Measurements from ENCODE around the gene PNKP. TPM values are rescaled to one million over a fixed set of nuclear protein-coding genes. Genes with fewer than 3 reads are reported as not detected.

The PNKP gene
- 10 to 100 TPM; 39.7 to 48.7 (median 47.2) TPM for total RNA-seq (2021; fragmentation: NEBNext Ultra II Directional; extraction: Animal tissue kit (Norgen Biotek cat#: 25700))
- long read RNA-seq, transcript PNKP-207 (16 exons, 1,665 nt), result minor isoform, 5 of 29 reads
- long read RNA-seq, transcript PNKP-201 (17 exons, 2,041 nt), result major isoform, 15 of 29 reads
- long read RNA-seq, partial matches to known transcripts, result 2 of 29 reads
- long read RNA-seq, other reads (novel, unspliced or antisense), result 5 of 29 reads

DNA sequence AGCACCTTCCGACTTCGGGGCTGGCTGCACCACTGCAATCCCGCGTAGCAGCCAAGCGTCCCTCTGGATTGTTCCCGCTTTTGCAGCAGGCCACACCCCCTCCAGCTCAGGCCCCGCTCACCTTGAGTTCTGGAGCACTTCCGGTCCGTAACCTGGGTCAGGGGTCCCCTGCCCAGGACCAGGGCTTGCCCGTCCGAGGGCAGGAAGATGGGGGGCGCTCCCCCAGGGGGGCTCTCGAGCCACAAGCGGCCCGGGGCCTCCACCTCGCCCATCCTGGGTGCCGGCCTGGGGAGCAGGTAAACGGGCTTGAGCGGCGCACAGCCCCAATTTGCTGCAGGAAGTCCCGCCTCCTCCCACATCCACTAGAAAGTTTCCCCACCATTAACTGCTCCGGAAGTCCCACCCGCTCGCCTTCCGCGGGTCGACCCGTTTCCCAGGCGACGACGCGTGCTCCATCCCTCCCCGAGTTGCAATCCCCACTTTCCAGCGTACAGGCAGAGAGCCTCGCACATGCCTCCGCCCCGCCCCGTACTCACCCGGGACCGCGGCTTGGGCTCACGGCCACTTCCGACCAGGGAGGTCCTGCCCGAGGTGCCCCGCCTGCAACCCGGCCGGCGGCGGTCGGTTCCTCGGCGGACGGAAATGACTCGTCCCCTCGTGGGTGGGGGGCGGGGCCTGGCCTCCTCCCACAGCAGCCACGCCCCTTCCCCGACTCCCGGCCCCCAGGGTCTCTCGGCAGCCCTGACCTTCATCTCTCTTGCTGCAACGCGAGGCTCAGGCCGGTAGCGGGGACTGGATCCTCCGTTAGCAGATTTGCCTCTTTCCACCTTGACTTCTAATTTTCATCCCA, at the start of gene PNKP:
TSS of gene PNKP (minus strand) at position 644 of the 850 bp plus-strand sequence. CDS start at position 272, 372 bp downstream.
- peaks cover 43% of the 10 kb centered on the region for H3K4me1 Mint-ChIP-seq (ENCODE audit: low read depth)
- H3K27ac Mint-ChIP-seq, result no peak within 1 kb of the TSS; the same call in 1 of the 2 replicates
- H3K9me3 Mint-ChIP-seq, result peaks cover 5% of the 10 kb centered on the region; the same call in 1 of the 2 replicates
- TF ChIP-seq, protein P1, sequence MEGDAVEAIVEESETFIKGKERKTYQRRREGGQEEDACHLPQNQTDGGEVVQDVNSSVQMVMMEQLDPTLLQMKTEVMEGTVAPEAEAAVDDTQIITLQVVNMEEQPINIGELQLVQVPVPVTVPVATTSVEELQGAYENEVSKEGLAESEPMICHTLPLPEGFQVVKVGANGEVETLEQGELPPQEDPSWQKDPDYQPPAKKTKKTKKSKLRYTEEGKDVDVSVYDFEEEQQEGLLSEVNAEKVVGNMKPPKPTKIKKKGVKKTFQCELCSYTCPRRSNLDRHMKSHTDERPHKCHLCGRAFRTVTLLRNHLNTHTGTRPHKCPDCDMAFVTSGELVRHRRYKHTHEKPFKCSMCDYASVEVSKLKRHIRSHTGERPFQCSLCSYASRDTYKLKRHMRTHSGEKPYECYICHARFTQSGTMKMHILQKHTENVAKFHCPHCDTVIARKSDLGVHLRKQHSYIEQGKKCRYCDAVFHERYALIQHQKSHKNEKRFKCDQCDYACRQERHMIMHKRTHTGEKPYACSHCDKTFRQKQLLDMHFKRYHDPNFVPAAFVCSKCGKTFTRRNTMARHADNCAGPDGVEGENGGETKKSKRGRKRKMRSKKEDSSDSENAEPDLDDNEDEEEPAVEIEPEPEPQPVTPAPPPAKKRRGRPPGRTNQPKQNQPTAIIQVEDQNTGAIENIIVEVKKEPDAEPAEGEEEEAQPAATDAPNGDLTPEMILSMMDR (IDR thresholded peaks at IDR 0.05), result 0 out of 2 replicates have a peak, but pooled peaks have one; percentile 1
- DNase-seq, result peak; percentile 88
- H3K4me3 Mint-ChIP-seq, result peak within 1 kb of the TSS; percentile 97
- peaks cover 38% of the 10 kb centered on the region for H3K36me3 Mint-ChIP-seq (ENCODE audit: low read depth)
- peaks cover 13% of the 10 kb centered on the region for H3K27me3 Mint-ChIP-seq (ENCODE audit: insufficient read depth)

DNA sequence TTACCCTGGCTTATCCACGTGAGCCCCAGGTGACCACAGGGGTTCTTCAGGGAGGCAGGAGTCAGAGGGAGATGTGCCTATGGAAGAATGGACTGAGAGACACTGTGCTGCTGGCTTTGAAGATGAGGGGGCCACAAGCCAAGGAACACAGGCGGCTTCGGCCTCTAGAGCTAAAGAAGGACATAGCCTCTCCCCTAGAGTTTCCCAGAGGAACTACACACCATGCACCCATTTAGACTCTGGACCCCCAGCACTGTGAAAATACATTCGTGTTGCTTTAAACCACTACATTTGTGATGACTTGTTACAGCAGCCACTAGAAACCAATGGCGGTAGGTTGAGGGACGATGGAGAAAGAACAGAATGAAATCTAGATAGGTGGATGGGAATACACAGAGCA, 47.9 kb upstream of the PNKP start:
- H3K4me3 Mint-ChIP-seq, result no peak overlapping the region
- peaks cover 39% of the 10 kb centered on the region for H3K36me3 Mint-ChIP-seq (ENCODE audit: low read depth)
- peaks cover 2% of the 10 kb centered on the region for H3K27me3 Mint-ChIP-seq (ENCODE audit: insufficient read depth)
- H3K9me3 Mint-ChIP-seq, result no peaks in the 10 kb centered on the region; the same call in 1 of the 2 replicates
- no peak for DNase-seq
- no peak overlapping the region for H3K27ac Mint-ChIP-seq
- TF ChIP-seq, protein P1 (IDR thresholded peaks at IDR 0.05), result peak; percentile 58
- no peaks in the 10 kb centered on the region for H3K4me1 Mint-ChIP-seq (ENCODE audit: low read depth)

DNA sequence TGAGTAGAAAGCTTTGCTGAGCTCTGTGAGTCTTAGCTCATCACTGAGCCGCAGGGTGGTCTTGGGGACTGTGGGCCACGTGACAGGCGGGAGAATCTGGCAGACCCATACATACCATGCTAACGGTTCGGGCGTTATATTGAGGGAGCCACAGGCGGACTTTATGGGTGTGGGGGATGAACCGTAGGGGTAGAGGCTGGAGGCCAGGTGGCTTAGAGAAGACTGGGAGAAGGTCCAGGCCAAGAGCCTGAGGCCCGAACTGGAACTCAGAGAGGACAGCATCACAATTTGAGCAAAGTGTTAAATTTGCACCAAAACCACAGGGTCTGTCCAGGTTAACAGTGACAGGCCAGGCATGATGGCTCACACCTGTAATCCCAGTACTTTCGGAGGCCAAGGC, 46.3 kb upstream of the PNKP start:
- peaks cover 2% of the 10 kb centered on the region for H3K27me3 Mint-ChIP-seq (ENCODE audit: insufficient read depth)
- DNase-seq, result no peak
- peaks cover 51% of the 10 kb centered on the region for H3K36me3 Mint-ChIP-seq (ENCODE audit: low read depth)
- H3K4me1 Mint-ChIP-seq (ENCODE audit: low read depth), result no peaks in the 10 kb centered on the region
- no peaks in the 10 kb centered on the region; the same call in 1 of the 2 replicates for H3K9me3 Mint-ChIP-seq
- H3K27ac Mint-ChIP-seq, result no peak overlapping the region
- no peak overlapping the region for H3K4me3 Mint-ChIP-seq
- TF ChIP-seq, protein P1 (IDR thresholded peaks at IDR 0.05), result no peak

DNA sequence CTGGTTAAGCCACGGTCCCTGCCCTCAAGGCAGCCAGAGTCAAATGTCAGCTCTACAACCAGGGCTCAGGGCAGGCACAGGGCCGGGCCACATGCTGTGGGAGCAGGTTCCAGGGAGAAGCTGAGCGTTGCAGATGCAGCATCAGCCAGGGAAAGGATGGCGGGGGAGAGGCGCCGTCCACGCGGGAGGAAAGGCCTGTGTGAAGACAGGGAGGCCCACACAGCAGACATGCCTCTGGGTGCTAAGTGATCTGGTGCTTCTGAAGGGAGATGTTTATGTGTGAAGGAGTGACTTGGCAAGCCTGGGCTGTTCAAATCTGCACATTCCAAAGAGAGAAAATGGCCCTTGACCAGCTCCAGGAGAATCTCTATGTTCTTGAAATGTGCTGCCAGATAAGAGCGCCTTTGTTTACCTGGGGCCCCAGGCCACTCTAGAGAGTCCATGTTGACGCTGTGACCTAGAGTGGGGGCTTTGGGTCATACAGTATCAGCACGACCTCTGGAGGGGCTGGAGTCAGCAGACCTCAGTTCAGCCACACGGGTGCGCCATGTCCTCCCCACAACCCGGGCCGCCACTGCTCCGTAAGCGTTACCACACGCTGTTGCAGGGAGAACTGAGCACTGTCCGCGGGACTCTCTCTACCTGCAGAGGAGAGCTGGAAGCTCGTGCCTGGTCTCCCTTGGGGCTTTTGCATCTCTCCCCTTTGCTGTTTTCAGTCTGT, 45.7 kb upstream of the PNKP start:
- Mint-ChIP-seq H3K4me3 (no peak overlapping the region), H3K4me1 (ENCODE audit: low read depth) (no peaks in the 10 kb centered on the region), H3K27me3 (ENCODE audit: insufficient read depth) (peaks cover 2% of the 10 kb centered on the region), H3K9me3 (no peaks in the 10 kb centered on the region; the same call in 1 of the 2 replicates), H3K36me3 (ENCODE audit: low read depth) (peaks cover 56% of the 10 kb centered on the region), H3K27ac (no peak overlapping the region)
- TF ChIP-seq, protein P1 (IDR thresholded peaks at IDR 0.05), result no peak
- DNase-seq, result no peak

DNA sequence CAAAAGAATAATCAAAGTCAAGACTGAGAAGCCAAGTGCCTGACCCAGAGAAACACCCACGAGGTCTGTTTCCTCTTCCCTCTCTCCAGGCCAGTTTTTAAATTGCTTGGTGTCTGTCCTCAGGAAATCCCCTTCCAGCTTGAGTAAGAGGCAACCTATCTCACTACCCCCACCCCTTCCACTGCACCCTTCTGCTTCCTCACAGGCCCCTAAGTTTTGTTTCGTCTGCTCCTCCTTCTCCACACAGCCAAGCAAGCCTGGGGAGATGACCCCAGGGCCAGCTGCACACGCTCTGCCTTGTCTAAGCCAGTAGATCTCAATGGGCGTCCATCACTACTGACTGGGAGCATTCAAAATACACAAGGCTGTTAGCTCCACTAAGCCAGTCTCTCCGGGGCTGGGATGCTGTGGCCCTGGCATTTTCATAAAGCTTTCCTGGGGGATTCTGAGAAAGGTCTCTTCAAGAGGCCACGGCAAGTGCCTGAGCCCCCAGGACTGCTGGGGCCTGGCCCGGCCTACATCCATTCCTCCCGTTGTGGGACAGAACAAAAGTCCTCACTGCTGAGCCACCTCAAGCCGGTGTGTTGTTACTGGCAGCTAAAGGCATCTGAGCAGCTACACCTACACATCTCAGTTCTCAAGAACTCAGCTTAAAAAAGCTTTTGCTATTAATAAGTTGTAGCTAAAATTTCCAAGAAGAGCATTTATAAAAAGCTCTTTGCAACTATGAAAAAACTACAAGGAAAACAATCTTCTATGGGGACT, 44.2 kb upstream of the PNKP start:
- peaks cover 4% of the 10 kb centered on the region for H3K27me3 Mint-ChIP-seq (ENCODE audit: insufficient read depth)
- H3K27ac Mint-ChIP-seq, result peak overlapping the region; percentile 31; the same call in 1 of the 2 replicates
- no peaks in the 10 kb centered on the region for H3K4me1 Mint-ChIP-seq (ENCODE audit: low read depth)
- H3K36me3 Mint-ChIP-seq (ENCODE audit: low read depth), result peaks cover 58% of the 10 kb centered on the region
- no peak for DNase-seq
- TF ChIP-seq, protein P1 (IDR thresholded peaks at IDR 0.05), result no peak
- H3K4me3 Mint-ChIP-seq, result no peak overlapping the region
- no peaks in the 10 kb centered on the region for H3K9me3 Mint-ChIP-seq

Data from HFFc6 (cell line).